Measurements from ENCODE around the gene NFATC2.

NFATC2 gene

GRCh38 chr20:51560550-51561307, 18.2 kb upstream of the NFATC2 start:
- TF ChIP-seq TAF1 (IDR thresholded peaks at IDR 0.05; ENCODE audit: borderline replicate concordance, insufficient read depth, low read length) (no peak), POLR2AphosphoS5 (IDR thresholded peaks at IDR 0.05; ENCODE audit: low read depth, low read length) (no peak), FOXP2 (optimal IDR thresholded peaks at IDR 0.05; ENCODE audit: borderline replicate concordance, extremely low read depth, extremely low read length, insufficient read depth) (no peak), REST (IDR thresholded peaks at IDR 0.05; ENCODE audit: insufficient read depth in 1 of 2, low read depth in 2 of 2, low read length in 2 of 2) (no peak), SIN3A (IDR thresholded peaks at IDR 0.05; ENCODE audit: borderline replicate concordance, insufficient read depth, low read length) (no peak)

GRCh38 chr20:51560042-51560441, 17.5 kb upstream of the NFATC2 start:
- TF ChIP-seq SIN3A (IDR thresholded peaks at IDR 0.05; ENCODE audit: borderline replicate concordance, insufficient read depth, low read length) (no peak), POLR2AphosphoS5 (IDR thresholded peaks at IDR 0.05; ENCODE audit: low read depth, low read length) (no peak), TAF1 (IDR thresholded peaks at IDR 0.05; ENCODE audit: borderline replicate concordance, insufficient read depth, low read length) (no peak), REST (IDR thresholded peaks at IDR 0.05; ENCODE audit: insufficient read depth in 1 of 2, low read depth in 2 of 2, low read length in 2 of 2) (no peak), FOXP2 (optimal IDR thresholded peaks at IDR 0.05; ENCODE audit: borderline replicate concordance, extremely low read depth, extremely low read length, insufficient read depth) (no peak)

GRCh38 chr20:51554538-51555165, 12.1 kb upstream of the NFATC2 start:
- TF ChIP-seq REST (IDR thresholded peaks at IDR 0.05; ENCODE audit: insufficient read depth in 1 of 2, low read depth in 2 of 2, low read length in 2 of 2): no peak
- no peak for TF ChIP-seq POLR2AphosphoS5 (IDR thresholded peaks at IDR 0.05; ENCODE audit: low read depth, low read length)
- no peak for TF ChIP-seq FOXP2 (optimal IDR thresholded peaks at IDR 0.05; ENCODE audit: borderline replicate concordance, extremely low read depth, extremely low read length, insufficient read depth)
- TF ChIP-seq SIN3A (IDR thresholded peaks at IDR 0.05; ENCODE audit: borderline replicate concordance, insufficient read depth, low read length): no peak
- TF ChIP-seq TAF1 (IDR thresholded peaks at IDR 0.05; ENCODE audit: borderline replicate concordance, insufficient read depth, low read length): no peak

GRCh38 chr20:51553897-51554486, 11.5 kb upstream of the NFATC2 start:
- TF ChIP-seq TAF1 (IDR thresholded peaks at IDR 0.05; ENCODE audit: borderline replicate concordance, insufficient read depth, low read length) (no peak), POLR2AphosphoS5 (IDR thresholded peaks at IDR 0.05; ENCODE audit: low read depth, low read length) (no peak), SIN3A (IDR thresholded peaks at IDR 0.05; ENCODE audit: borderline replicate concordance, insufficient read depth, low read length) (no peak), REST (IDR thresholded peaks at IDR 0.05; ENCODE audit: insufficient read depth in 1 of 2, low read depth in 2 of 2, low read length in 2 of 2) (no peak), FOXP2 (optimal IDR thresholded peaks at IDR 0.05; ENCODE audit: borderline replicate concordance, extremely low read depth, extremely low read length, insufficient read depth) (no peak)

Data from PFSK-1 (cell line).